K562 (cell line): ENCODE measurements around the gene SNX30. TPM values are rescaled to one million over a fixed set of nuclear protein-coding genes. Genes with fewer than 3 reads are reported as not detected.

ENCODE experiments used
- EP300 ChIP-seq: IDR thresholded peaks from 2 replicates; pipeline ENCODE4 v1.6.1; 2012; ENCODE audit warnings: low read length, improper control_type of control experiment
- ESRRB ChIP-seq: fragments of 250-450 bp; sonication (Bioruptor Pico); IDR thresholded peaks from 2 replicates; pipeline ENCODE4 v1.5.0; 2020; ENCODE audit warnings: mild to moderate bottlenecking, moderate library complexity, borderline replicate concordance
- GATAD2A ChIP-seq: fragments of 450-650 bp; IDR thresholded peaks from 2 replicates; pipeline ENCODE4 v1.6.1; 2017
- KDM2B ChIP-seq: fragments of 250-450 bp; sonication (Bioruptor Pico); IDR thresholded peaks from 2 replicates; pipeline ENCODE4 v1.8.0; 2021; ENCODE audit warnings: mild to moderate bottlenecking, moderate library complexity
- LCOR ChIP-seq: sonication (generic); formaldehyde crosslinking; IDR thresholded peaks from 2 replicates; pipeline ENCODE4 v1.8.0; 2022; ENCODE audit warnings: mild to moderate bottlenecking, missing genetic modification reagents
- MEF2D ChIP-seq: conservative IDR thresholded peaks from 2 replicates; pipeline ENCODE4 v1.6.1; 2016; ENCODE audit warnings: low read depth, missing genetic modification characterization, missing compliant biosample characterization
- NEUROD1 ChIP-seq: fragments of 150-350 bp; IDR thresholded peaks from 2 replicates; pipeline ENCODE4 v1.6.1; 2014; ENCODE audit warnings: borderline replicate concordance, low read length, low read depth; ENCODE audit not compliant: partially characterized antibody
- polyA plus RNA-seq, 8 experiments: library from polyadenylated mRNA; depleted of rRNA in 4 of 8; stranded (reverse) in 5 of 8; unstranded in 3 of 8; fragments of >200 nt; fragmentation: Nextera tagmentation in 2 of 8; fragmentation: Illumina TruSeq in 1 of 8; extraction: Ambion mirVana in 2 of 8; extraction: Trizol in 1 of 8; gene quantifications; 2 replicates each; pipeline versions ENCODE4 v1.2.1 to v1.2.3, GENCODE V29; 2011 to 2014; ENCODE audit warnings: inconsistent platforms in 1 of 8, missing spikeins in 1 of 8
- total RNA-seq, 7 experiments: library from RNA; depleted of rRNA in 6 of 7; stranded (reverse); fragments of >200 nt in 6 of 7; fragmentation: Illumina TruSeq in 2 of 7; extraction: Trizol in 2 of 7; gene quantifications; 2 replicates each; pipeline versions ENCODE4 v1.2.1 to v1.2.3, GENCODE V29; 2011 to 2021; ENCODE audit warnings: low replicate concordance in 1 of 7
- TF ChIP-seq, protein P1 (sequence below): sonication (generic); formaldehyde crosslinking; IDR thresholded peaks from 2 replicates; pipeline ENCODE4 v1.8.0; 2023; ENCODE audit warnings: missing genetic modification reagents, mild to moderate bottlenecking, borderline replicate concordance
- TF ChIP-seq, protein P2 (sequence below), 3 experiments: fragments of 200-800 bp in 1 of 3; fragments of 250-450 bp in 1 of 3; fragments of 450-650 bp in 1 of 3; sonication (Bioruptor Pico) in 1 of 3; sonication (Bioruptor generic) in 1 of 3; formaldehyde crosslinking in 1 of 3; IDR thresholded peaks; 2 replicates each; pipeline versions ENCODE4 v1.6.1 to v1.8.0; 2016 to 2022; ENCODE audit warnings: mild to moderate bottlenecking in 2 of 3, missing genetic modification characterization in 2 of 3, missing compliant biosample characterization in 1 of 3, moderate library complexity in 1 of 3

SNX30 gene
- total and polyA plus RNA-seq, 9 of the 15 experiments (the other 6 are each of a cell fraction or from before 2014, with no cell fraction given): 0.76 to 5.9 (median 3.3) TPM

DNA sequence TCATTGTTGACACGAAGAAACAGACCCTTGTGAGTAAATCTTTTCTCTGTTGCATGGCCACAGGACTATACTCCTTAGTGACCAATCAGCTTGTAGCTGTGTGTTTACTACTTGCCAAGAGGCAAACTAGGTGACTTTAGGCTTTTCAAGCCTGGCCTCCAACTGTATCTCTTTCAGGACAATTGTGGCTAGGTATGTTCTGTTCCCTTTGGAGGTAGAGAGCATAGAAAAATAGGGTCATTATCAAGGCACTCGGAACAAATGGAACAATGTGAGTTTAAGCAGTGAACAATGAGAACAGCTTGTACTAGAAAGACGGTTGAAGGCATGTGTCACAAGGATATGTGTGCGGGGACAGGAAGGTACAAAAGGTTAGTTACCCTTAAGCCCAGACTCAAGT lies 92.0 kb downstream of the SNX30 start (continued):
- TF ChIP-seq, protein P1, sequence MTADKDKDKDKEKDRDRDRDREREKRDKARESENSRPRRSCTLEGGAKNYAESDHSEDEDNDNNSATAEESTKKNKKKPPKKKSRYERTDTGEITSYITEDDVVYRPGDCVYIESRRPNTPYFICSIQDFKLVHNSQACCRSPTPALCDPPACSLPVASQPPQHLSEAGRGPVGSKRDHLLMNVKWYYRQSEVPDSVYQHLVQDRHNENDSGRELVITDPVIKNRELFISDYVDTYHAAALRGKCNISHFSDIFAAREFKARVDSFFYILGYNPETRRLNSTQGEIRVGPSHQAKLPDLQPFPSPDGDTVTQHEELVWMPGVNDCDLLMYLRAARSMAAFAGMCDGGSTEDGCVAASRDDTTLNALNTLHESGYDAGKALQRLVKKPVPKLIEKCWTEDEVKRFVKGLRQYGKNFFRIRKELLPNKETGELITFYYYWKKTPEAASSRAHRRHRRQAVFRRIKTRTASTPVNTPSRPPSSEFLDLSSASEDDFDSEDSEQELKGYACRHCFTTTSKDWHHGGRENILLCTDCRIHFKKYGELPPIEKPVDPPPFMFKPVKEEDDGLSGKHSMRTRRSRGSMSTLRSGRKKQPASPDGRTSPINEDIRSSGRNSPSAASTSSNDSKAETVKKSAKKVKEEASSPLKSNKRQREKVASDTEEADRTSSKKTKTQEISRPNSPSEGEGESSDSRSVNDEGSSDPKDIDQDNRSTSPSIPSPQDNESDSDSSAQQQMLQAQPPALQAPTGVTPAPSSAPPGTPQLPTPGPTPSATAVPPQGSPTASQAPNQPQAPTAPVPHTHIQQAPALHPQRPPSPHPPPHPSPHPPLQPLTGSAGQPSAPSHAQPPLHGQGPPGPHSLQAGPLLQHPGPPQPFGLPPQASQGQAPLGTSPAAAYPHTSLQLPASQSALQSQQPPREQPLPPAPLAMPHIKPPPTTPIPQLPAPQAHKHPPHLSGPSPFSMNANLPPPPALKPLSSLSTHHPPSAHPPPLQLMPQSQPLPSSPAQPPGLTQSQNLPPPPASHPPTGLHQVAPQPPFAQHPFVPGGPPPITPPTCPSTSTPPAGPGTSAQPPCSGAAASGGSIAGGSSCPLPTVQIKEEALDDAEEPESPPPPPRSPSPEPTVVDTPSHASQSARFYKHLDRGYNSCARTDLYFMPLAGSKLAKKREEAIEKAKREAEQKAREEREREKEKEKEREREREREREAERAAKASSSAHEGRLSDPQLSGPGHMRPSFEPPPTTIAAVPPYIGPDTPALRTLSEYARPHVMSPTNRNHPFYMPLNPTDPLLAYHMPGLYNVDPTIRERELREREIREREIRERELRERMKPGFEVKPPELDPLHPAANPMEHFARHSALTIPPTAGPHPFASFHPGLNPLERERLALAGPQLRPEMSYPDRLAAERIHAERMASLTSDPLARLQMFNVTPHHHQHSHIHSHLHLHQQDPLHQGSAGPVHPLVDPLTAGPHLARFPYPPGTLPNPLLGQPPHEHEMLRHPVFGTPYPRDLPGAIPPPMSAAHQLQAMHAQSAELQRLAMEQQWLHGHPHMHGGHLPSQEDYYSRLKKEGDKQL (CRISPR knock-in tag): no peak
- no peak for TF ChIP-seq GATAD2A
- TF ChIP-seq, protein P2, sequence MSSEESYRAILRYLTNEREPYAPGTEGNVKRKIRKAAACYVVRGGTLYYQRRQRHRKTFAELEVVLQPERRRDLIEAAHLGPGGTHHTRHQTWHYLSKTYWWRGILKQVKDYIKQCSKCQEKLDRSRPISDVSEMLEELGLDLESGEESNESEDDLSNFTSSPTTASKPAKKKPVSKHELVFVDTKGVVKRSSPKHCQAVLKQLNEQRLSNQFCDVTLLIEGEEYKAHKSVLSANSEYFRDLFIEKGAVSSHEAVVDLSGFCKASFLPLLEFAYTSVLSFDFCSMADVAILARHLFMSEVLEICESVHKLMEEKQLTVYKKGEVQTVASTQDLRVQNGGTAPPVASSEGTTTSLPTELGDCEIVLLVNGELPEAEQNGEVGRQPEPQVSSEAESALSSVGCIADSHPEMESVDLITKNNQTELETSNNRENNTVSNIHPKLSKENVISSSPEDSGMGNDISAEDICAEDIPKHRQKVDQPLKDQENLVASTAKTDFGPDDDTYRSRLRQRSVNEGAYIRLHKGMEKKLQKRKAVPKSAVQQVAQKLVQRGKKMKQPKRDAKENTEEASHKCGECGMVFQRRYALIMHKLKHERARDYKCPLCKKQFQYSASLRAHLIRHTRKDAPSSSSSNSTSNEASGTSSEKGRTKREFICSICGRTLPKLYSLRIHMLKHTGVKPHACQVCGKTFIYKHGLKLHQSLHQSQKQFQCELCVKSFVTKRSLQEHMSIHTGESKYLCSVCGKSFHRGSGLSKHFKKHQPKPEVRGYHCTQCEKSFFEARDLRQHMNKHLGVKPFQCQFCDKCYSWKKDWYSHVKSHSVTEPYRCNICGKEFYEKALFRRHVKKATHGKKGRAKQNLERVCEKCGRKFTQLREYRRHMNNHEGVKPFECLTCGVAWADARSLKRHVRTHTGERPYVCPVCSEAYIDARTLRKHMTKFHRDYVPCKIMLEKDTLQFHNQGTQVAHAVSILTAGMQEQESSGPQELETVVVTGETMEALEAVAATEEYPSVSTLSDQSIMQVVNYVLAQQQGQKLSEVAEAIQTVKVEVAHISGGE (CRISPR knock-in tag; IDR thresholded peaks at IDR 0.05): no peak
- no peak for TF ChIP-seq ESRRB (CRISPR knock-in tag)
- TF ChIP-seq EP300: no peak
- no peak for TF ChIP-seq MEF2D (tag)
- no peak for TF ChIP-seq KDM2B (CRISPR knock-in tag)
- TF ChIP-seq LCOR (CRISPR knock-in tag): no peak
- no peak for TF ChIP-seq NEUROD1
